GM23248 (cell line): ENCODE data around the gene LIN7B. TPM values are rescaled to one million over a fixed set of nuclear protein-coding genes. Genes with fewer than 3 reads are reported as not detected.

Experiments used
- DNase-seq: peaks from one replicate; pipeline ENCODE4 v3.0.0-alpha.2; 2015
- H2AFZ ChIP-seq: fragments of 200-600 bp; sonication (generic); 2 replicates; pipeline ENCODE4 v1.6.1; 2016; ENCODE audit warnings: antibody characterized with exemption
- H3F3A ChIP-seq: fragments of 200-600 bp; sonication (generic); 2 replicates; pipeline ENCODE4 v1.6.1; 2016; ENCODE audit warnings: mild to moderate bottlenecking, antibody characterized with exemption, mixed run types; ENCODE audit not compliant: insufficient read depth
- H3K27ac ChIP-seq: fragments of 200-600 bp; sonication (generic); 2 replicates; pipeline ENCODE4 v1.5.1; 2016; ENCODE audit warnings: mild to moderate bottlenecking
- H3K27me3 ChIP-seq: fragments of 200-600 bp; sonication (generic); replicated peaks from 2 replicates; pipeline ENCODE4 v1.6.1; 2016; ENCODE audit warnings: mild to moderate bottlenecking; ENCODE audit not compliant: insufficient read depth
- H3K36me3 ChIP-seq: fragments of 200-600 bp; sonication (generic); 2 replicates; pipeline ENCODE4 v1.6.1; 2016; ENCODE audit warnings: low read depth, mild to moderate bottlenecking
- H3K4me1 ChIP-seq: fragments of 200-600 bp; sonication (generic); 2 replicates; pipeline ENCODE4 v1.6.1; 2016; ENCODE audit warnings: mild to moderate bottlenecking; ENCODE audit not compliant: insufficient read depth
- H3K4me2 ChIP-seq: fragments of 200-600 bp; sonication (generic); one replicate; pipeline ENCODE4 v1.6.1; 2016; ENCODE audit warnings: mild to moderate bottlenecking; ENCODE audit not compliant: unreplicated experiment
- H3K4me3 ChIP-seq: fragments of 200-600 bp; sonication (generic); 2 replicates; pipeline ENCODE4 v1.5.1; 2016; ENCODE audit warnings: mild to moderate bottlenecking
- H3K79me2 ChIP-seq: fragments of 200-600 bp; sonication (generic); 2 replicates; pipeline ENCODE4 v1.6.1; 2016; ENCODE audit warnings: mild to moderate bottlenecking; ENCODE audit not compliant: insufficient read depth
- H3K9ac ChIP-seq: fragments of 200-600 bp; sonication (generic); 2 replicates; pipeline ENCODE4 v1.6.1; 2016; ENCODE audit warnings: mild to moderate bottlenecking
- H3K9me2 ChIP-seq: fragments of 200-600 bp; sonication (generic); 2 replicates; pipeline ENCODE4 v1.6.1; 2016; ENCODE audit warnings: mixed run types, mild to moderate bottlenecking, moderate library complexity; ENCODE audit not compliant: insufficient read depth
- H3K9me3 ChIP-seq: fragments of 200-600 bp; sonication (generic); one replicate; pipeline ENCODE4 v1.6.1; 2017; ENCODE audit warnings: low read depth
- H4K20me1 ChIP-seq: fragments of 200-600 bp; sonication (generic); 2 replicates; pipeline ENCODE4 v1.6.0; 2016; ENCODE audit not compliant: insufficient read depth
- EZH2 ChIP-seq: fragments of 200-600 bp; sonication (generic); IDR thresholded peaks from 2 replicates; pipeline ENCODE4 v1.6.1; 2018; ENCODE audit warnings: antibody characterized with exemption, mild to moderate bottlenecking; ENCODE audit not compliant: insufficient read depth, poor library complexity, severe bottlenecking
- EZH2phosphoT487 ChIP-seq: fragments of 200-600 bp; sonication (generic); IDR thresholded peaks from 2 replicates; pipeline ENCODE4 v1.6.1; 2018; ENCODE audit warnings: antibody characterized with exemption, moderate library complexity, mild to moderate bottlenecking, low read depth; ENCODE audit not compliant: insufficient read depth
- WGBS, 2 experiments: methylation state at CpG; one replicate each; pipeline ENCODE4 v1.1.6; 2015 to 2017; ENCODE audit warnings: low lambda C conversion rate in 2 of 2, low coverage in 1 of 2; ENCODE audit errors: missing lambda C conversion rate in 2 of 2; 5-methylcytosine and 5-hydroxymethylcytosine counted together
- in situ Hi-C: fragments of 300-500 bp; cut with MboI; formaldehyde crosslinking; loops from 2 replicates; pipeline ENCODE4 v1.15.0; 2020
- polyA plus RNA-seq: library from polyadenylated mRNA; unstranded; fragments of >200 nt; fragmentation: Nextera tagmentation; extraction: Ambion mirVana; gene quantifications from 2 replicates; pipeline ENCODE4 v1.2.1, GENCODE V29; 2016
- total RNA-seq: library from RNA; depleted of rRNA; stranded (reverse); fragments of >200 nt; shearing (Covaris generic); gene quantifications from 2 replicates; pipeline ENCODE4 v1.2.3, GENCODE V29; 2014

Gene LIN7B
- total and polyA plus RNA-seq, 2 experiments from 2014 or later = 10.7 to 11.9 TPM

GRCh38 chr19:49133621-49134454 is 19.7 kb downstream of the LIN7B start:
- Histone ChIP-seq H3K27ac (no peak overlapping the region), H2AFZ (no peak overlapping the region), H3K4me2 (no peak overlapping the region), H3K9me3 (no peaks in the 10 kb centered on the region), H3K27me3 (no peaks in the 10 kb centered on the region), H4K20me1 (no peaks in the 10 kb centered on the region), H3K4me3 (no peak overlapping the region), H3K4me1 (no peaks in the 10 kb centered on the region), H3K79me2 (no peaks in the 10 kb centered on the region), H3K36me3 (no peaks in the 10 kb centered on the region), H3K9me2 (no peaks in the 10 kb centered on the region), H3K9ac (no peak overlapping the region), H3F3A (0 out of 2 replicates have a peak, but pooled peaks cover under 1% of the 10 kb centered on the region)
- peak; percentile 33 for DNase-seq
- in situ Hi-C loops = no loop called here
- 59 to 66% methylated on average over 38 to 42 of the region's 42 CpGs for WGBS, 2 experiments
- TF ChIP-seq EZH2 (no peak), EZH2phosphoT487 (no peak)

DNA sequence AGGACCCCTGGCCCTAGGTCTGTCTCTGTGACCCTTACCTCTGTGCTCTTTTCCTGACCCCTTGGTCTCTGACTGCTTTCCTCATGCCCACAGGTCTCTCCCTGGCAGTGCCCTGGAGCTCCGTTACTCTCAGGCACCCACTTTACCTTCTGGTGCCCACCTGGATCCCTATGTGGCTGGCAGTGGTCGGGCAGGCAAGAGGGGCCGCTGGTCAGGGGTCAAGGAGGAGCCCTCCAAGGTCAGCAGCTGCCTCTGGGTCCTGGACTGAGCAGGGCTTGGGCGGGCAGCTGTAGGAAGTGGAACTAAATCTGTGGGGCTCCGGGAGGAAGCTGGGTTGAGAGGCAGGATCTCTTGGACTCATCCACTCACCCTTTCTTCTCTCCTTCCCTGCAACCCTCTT is 21.5 kb downstream of the LIN7B start:
- no peaks in the 10 kb centered on the region for H3K9me2 ChIP-seq
- no peaks in the 10 kb centered on the region for H3F3A ChIP-seq
- no peaks in the 10 kb centered on the region for H3K27me3 ChIP-seq
- in situ Hi-C loops = no loop called here
- H3K9me3 ChIP-seq = no peaks in the 10 kb centered on the region
- DNase-seq = no peak
- no peak overlapping the region for H3K9ac ChIP-seq
- 80 to 84% methylated on average over 5 of the region's 5 CpGs for WGBS, 2 experiments
- H3K4me1 ChIP-seq = no peaks in the 10 kb centered on the region
- no peaks in the 10 kb centered on the region for H3K79me2 ChIP-seq
- H3K4me3 ChIP-seq = no peak overlapping the region
- H3K27ac ChIP-seq = no peak overlapping the region
- no peak for TF ChIP-seq EZH2phosphoT487
- no peak for TF ChIP-seq EZH2
- H2AFZ ChIP-seq = no peak overlapping the region
- no peak overlapping the region for H3K4me2 ChIP-seq
- H4K20me1 ChIP-seq = no peaks in the 10 kb centered on the region
- H3K36me3 ChIP-seq = no peaks in the 10 kb centered on the region

DNA sequence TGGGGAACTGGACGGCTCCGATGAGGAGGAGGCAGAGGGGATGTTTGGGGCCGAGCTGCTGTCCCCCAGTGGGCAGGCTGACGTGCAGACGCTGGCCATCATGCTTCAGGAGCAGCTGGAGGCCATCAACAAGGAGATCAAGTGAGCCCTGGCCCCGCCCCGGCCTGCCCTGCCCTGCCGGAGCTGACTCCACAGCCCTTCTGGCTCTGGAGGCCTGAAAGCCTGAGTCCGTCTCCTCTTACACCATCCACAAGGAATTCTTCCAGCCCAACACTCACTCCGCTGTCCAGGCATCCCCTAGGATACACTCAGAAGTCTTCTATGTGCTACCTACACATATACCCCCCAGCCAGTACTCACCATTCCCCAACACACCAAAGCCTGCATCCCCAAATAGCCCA is 22.6 kb downstream of the LIN7B start:
- Histone ChIP-seq H4K20me1 (no peaks in the 10 kb centered on the region), H3K4me1 (no peaks in the 10 kb centered on the region), H3K4me2 (no peak overlapping the region), H3K9ac (no peak overlapping the region), H3K9me2 (no peaks in the 10 kb centered on the region), H3K9me3 (no peaks in the 10 kb centered on the region), H3K27ac (no peak overlapping the region), H3K79me2 (no peaks in the 10 kb centered on the region), H3K4me3 (no peak overlapping the region), H3K27me3 (no peaks in the 10 kb centered on the region), H3F3A (no peaks in the 10 kb centered on the region), H3K36me3 (no peaks in the 10 kb centered on the region), H2AFZ (no peak overlapping the region)
- 68 to 71% methylated on average over 10 of the region's 10 CpGs for WGBS, 2 experiments
- in situ Hi-C loops = no loop called here
- no peak for DNase-seq
- TF ChIP-seq EZH2 = no peak
- no peak for TF ChIP-seq EZH2phosphoT487

DNA sequence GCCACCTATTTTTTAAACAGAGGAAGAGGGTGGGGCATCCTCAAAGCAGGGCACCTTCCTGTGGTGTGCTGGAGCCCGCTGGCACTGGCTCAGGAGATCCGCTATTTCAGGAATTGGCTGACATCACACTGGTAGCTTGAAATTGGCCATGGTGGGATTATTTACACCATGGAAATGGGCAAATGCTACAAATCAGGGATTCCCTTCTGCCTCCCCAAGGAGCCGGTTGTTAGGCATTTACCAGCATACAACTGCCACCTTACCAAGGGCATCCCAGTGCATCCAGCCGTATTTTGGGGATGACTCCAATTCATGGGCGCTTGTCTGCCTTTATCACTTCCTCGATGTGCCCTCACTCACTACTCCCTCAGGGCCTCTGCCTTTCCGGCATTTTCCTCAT is 26.8 kb downstream of the LIN7B start:
- H3K9me3 ChIP-seq = no peaks in the 10 kb centered on the region
- H3K9me2 ChIP-seq = no peaks in the 10 kb centered on the region
- no peak for DNase-seq
- no peak overlapping the region for H3K9ac ChIP-seq
- in situ Hi-C loops = no loop called here
- H4K20me1 ChIP-seq = no peaks in the 10 kb centered on the region
- 85 to 86% methylated on average over 7 of the region's 7 CpGs for WGBS, 2 experiments
- no peak overlapping the region for H3K27ac ChIP-seq
- no peaks in the 10 kb centered on the region for H3K36me3 ChIP-seq
- H2AFZ ChIP-seq = no peak overlapping the region
- H3K79me2 ChIP-seq = no peaks in the 10 kb centered on the region
- H3F3A ChIP-seq = no peaks in the 10 kb centered on the region
- H3K4me2 ChIP-seq = no peak overlapping the region
- H3K4me3 ChIP-seq = no peak overlapping the region
- no peak for TF ChIP-seq EZH2
- no peak for TF ChIP-seq EZH2phosphoT487
- peaks cover 4% of the 10 kb centered on the region; the same call in 1 of the 2 replicates for H3K4me1 ChIP-seq
- H3K27me3 ChIP-seq = no peaks in the 10 kb centered on the region
